ENCODE data around the gene ELP2. TPM values are rescaled to one million over a fixed set of nuclear protein-coding genes. Genes with fewer than 3 reads are reported as not detected.
A peak's percentile ranks its signal among the peaks of the same experiment; 100 is the strongest.
"Not testable (repeated sequence)": the region's sequence is repeated elsewhere in the genome, so short reads cannot be mapped to it uniquely, and the experiment has no call there.

The ELP2 gene
- total RNA-seq, 1 experiment from 2014 or later: 96.4 TPM

GRCh38 chr18:36152781-36153180 lies 23.1 kb downstream of the ELP2 start:
- DNase-seq (ENCODE audit: low spot score): no peak
- in situ Hi-C loops (cut with HindIII; ENCODE audit: low sequenced_read_pairs): no loop called here

DNA sequence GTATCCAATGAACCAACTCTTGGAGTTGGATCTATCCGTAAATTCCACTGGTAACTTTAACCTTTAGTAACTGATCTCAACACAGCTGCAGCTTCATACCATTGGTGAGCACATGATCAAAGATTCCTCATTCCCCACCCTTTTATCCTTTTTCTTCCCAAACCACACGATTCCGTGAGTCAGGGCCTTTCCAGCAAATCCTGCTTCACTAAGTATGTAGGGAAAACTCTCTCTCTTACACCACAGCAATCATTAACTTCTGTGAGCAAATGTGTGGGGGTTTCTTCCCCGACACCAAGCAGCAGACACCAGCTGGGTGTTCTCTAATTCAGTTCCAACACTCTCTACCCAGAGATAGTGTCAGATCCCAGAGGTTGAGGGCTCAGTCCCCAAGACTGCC lies 23.5 kb downstream of the ELP2 start:
- DNase-seq (ENCODE audit: low spot score): no peak
- in situ Hi-C loops (cut with HindIII; ENCODE audit: low sequenced_read_pairs): no loop called here

GRCh38 chr18:36153771-36154170 lies 24.1 kb downstream of the ELP2 start:
- in situ Hi-C loops (cut with HindIII; ENCODE audit: low sequenced_read_pairs): no loop called here

GRCh38 chr18:36155851-36156757 lies 26.4 kb downstream of the ELP2 start:
- in situ Hi-C loops (cut with HindIII; ENCODE audit: low sequenced_read_pairs): no loop called here
- no peak for DNase-seq (ENCODE audit: low spot score)

More at GRCh38 chr18:36153771-36154170, 24.1 kb downstream of the ELP2 start:
- no peak for DNase-seq (ENCODE audit: low spot score)

DNA sequence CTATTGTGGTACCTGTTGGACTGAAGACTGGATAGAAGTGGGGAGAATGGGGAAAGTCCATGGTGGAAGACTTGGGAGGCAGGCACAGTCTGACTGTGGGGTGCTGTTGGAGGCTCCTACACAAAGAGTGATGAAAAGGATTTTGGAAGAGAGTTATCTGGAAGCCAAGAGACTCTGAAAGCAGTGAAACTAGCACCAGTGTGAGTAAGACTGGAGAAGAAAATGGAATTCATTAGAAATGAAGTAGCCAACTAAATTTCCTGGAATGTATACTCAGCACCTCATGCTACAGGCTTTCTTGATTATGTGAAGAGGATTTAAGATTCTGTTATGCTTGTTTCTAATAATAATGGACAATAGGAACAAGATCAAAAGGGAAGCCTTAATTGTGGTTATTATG lies 27.7 kb downstream of the ELP2 start:
- DNase-seq (ENCODE audit: low spot score): no peak
- in situ Hi-C loops (cut with HindIII; ENCODE audit: low sequenced_read_pairs): no loop called here

DNA sequence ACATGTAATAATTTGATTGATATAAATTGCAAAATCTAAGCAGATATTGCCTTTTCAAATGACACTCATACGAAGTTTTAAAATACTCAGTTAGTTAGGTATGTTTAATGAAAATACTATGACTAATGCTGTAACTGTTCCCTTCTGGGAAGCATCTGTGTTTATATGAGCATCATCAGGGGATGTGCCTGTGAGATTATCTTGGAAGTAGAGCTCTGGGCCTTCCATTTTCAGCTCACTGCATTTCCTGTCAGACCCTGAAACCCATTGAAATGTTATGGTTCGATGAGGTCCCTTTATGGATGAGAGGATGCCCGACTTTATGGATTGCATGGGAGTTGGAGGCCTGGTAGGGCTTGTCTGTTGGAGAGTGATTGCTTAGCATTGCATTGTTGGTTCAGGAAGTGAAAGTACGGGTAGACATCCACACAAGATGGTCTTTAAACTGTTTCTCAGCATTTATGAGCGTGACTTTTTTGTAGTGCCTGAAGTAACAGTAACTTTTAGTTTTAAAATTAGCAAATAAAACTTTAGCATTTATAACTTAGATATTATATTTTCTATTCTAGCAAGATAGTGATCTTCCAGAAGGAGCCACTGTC lies 28.7 kb downstream of the ELP2 start:
- in situ Hi-C loops (cut with HindIII; ENCODE audit: low sequenced_read_pairs): no loop called here
- DNase-seq (ENCODE audit: low spot score): no peak

DNA sequence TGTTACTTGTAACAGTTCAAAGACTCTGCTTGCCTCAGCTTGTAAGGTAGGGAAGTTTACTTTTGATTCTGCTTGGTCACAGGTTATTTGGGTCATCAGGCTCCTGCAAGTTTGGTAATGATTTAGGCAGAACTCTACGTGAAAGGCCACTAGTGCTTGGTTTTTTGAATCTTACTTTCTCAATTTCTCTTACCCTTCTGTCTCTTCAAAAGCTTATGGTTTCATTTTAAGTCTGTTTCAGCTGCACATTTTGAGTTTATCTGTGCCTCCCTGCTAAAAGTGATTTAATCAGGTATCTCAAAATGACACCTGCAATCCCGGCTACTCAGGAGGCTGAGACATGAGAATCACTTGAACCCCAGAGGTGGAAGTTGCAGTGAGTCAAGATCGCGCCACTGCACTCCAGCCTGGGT lies 31.3 kb downstream of the ELP2 start:
- in situ Hi-C loops (cut with HindIII; ENCODE audit: low sequenced_read_pairs): no loop called here
- no peak for DNase-seq (ENCODE audit: low spot score)

DNA sequence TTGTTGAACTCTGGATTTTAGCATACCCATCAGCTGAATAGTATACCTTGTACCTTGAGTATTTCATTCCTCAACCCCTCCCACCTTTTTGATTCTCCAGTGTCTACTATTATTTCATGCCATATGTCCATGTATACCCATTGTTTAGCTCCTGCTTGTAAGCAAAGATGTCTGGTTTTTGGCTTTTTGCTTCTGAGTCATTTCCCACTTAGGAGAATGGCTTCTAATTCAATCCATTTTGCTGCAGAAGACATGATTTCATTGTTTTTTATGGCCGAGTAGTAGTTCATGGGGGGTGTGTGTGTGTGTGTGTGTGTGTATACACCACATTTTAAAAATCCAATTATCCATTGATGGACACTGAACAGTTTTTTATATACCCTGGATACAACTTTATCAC lies 33.3 kb downstream of the ELP2 start:
- in situ Hi-C loops (cut with HindIII; ENCODE audit: low sequenced_read_pairs): no loop called here
- DNase-seq (ENCODE audit: low spot score): no peak

DNA sequence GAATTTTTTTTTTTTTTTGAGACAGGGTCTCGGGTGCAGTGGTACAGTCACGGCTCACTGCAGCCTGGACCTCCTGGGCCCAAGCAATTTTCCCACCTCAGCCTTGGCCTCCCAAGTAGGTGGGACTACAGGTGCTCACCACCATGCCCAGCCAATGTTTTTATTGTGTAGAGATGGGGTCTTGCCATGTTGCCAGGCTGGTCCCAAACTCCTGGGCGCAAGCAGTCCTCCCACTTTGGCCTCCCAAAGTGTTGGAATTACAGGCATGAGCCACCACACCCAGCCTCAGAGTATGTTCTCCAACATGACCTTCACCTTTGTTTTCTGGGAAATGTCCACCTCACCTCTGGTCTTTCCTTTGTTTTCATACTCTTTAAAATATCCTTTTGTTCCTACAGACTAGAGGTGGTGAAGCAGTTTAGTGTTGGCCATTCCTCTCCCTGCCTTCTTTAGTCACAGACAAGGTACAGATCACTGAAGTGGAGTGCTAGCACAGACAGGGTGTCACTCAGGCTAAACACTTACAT lies 38.1 kb downstream of the ELP2 start:
- in situ Hi-C loops (cut with HindIII; ENCODE audit: low sequenced_read_pairs): no loop called here
- DNase-seq (ENCODE audit: low spot score): no peak

- DNase-seq (ENCODE audit: low spot score); in situ Hi-C loops (cut with HindIII; ENCODE audit: low sequenced_read_pairs): not testable (repeated sequence)
Measured at GRCh38 chr18:36168296-36168695, 38.6 kb downstream of the ELP2 start.

GRCh38 chr18:36169938-36170337 lies 40.2 kb downstream of the ELP2 start:
- no peak for DNase-seq (ENCODE audit: low spot score)
- in situ Hi-C loops (cut with HindIII; ENCODE audit: low sequenced_read_pairs): no loop called here

GRCh38 chr18:36175481-36175880 lies 45.8 kb downstream of the ELP2 start:
- in situ Hi-C loops (cut with HindIII; ENCODE audit: low sequenced_read_pairs): no loop called here

GRCh38 chr18:36176177-36176584 lies 46.5 kb downstream of the ELP2 start:
- no peak for DNase-seq (ENCODE audit: low spot score)
- in situ Hi-C loops (cut with HindIII; ENCODE audit: low sequenced_read_pairs): no loop called here

More at GRCh38 chr18:36175481-36175880, 45.8 kb downstream of the ELP2 start:
- DNase-seq (ENCODE audit: low spot score): no peak

- no peak for DNase-seq (ENCODE audit: low spot score)
- in situ Hi-C loops (cut with HindIII; ENCODE audit: low sequenced_read_pairs): no loop called here
Measured at GRCh38 chr18:36176711-36177110, 47.0 kb downstream of the ELP2 start.

DNA sequence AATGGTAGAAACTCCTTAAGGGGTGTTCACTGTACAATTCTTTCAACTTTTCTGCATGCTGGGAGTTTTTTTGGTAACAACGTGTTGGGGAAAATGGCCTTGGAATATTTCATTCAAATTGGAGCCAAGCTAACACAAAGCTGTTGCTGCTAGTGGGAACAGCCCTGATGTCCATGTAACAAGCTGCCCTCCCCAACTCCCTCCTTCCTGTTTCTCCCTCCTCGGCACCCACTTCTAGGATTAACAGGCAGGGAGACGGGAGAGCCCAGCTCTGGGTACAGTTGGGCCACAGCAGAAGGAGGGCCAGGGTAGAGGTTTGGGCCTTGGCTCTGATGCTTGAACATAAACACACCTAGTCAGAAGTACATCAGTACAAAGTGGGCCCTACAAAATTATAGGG lies 48.2 kb downstream of the ELP2 start:
- no peak for DNase-seq (ENCODE audit: low spot score)
- in situ Hi-C loops (cut with HindIII; ENCODE audit: low sequenced_read_pairs): no loop called here

- in situ Hi-C loops (cut with HindIII; ENCODE audit: low sequenced_read_pairs): no loop called here
- peak; percentile 47 for DNase-seq (ENCODE audit: low spot score)
Measured at GRCh38 chr18:36179562-36180355, 50.1 kb downstream of the ELP2 start.

- in situ Hi-C loops (cut with HindIII; ENCODE audit: low sequenced_read_pairs): no loop called here
- DNase-seq (ENCODE audit: low spot score): no peak
Measured at GRCh38 chr18:36181441-36181840, 51.7 kb downstream of the ELP2 start.

DNA sequence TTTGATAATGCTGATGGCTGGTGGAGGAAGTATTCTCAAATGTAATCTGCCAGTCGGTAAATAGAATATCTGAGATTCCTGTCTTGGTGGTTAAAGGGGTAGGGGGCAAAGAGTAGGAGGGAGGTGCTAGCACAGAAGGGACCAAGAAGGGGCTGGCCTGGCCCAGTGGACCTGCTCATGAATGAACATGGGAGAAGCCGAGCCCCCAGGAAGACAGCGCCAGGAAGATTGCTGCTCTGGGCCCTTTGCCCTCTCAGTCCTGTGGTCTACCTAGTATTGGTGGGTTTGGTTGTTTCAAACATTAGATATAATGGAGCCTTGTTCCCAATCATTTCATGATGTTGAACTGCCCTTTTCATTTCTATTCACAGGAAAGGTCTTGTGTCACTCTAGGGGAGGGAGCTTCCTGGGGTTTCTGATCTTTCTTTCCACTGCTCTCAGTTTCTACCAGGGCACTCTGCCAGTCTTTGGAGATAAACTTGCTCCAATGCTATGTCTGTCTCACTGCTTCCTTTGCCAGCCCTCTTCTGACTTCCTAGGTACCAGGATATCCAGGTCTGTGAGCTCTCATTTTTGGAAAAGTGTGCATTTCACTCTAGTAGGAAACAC lies 52.3 kb downstream of the ELP2 start:
- no peak for DNase-seq (ENCODE audit: low spot score)
- in situ Hi-C loops (cut with HindIII; ENCODE audit: low sequenced_read_pairs): no loop called here

GRCh38 chr18:36183033-36183432 lies 53.3 kb downstream of the ELP2 start:
- in situ Hi-C loops (cut with HindIII; ENCODE audit: low sequenced_read_pairs): no loop called here
- no peak for DNase-seq (ENCODE audit: low spot score)
